ENCODE results near the gene CGGBP1. TPM values are rescaled to one million over a fixed set of nuclear protein-coding genes. Genes with fewer than 3 reads are reported as not detected.

The CGGBP1 gene, protein sequence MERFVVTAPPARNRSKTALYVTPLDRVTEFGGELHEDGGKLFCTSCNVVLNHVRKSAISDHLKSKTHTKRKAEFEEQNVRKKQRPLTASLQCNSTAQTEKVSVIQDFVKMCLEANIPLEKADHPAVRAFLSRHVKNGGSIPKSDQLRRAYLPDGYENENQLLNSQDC
- total RNA-seq: 130 TPM

DNA sequence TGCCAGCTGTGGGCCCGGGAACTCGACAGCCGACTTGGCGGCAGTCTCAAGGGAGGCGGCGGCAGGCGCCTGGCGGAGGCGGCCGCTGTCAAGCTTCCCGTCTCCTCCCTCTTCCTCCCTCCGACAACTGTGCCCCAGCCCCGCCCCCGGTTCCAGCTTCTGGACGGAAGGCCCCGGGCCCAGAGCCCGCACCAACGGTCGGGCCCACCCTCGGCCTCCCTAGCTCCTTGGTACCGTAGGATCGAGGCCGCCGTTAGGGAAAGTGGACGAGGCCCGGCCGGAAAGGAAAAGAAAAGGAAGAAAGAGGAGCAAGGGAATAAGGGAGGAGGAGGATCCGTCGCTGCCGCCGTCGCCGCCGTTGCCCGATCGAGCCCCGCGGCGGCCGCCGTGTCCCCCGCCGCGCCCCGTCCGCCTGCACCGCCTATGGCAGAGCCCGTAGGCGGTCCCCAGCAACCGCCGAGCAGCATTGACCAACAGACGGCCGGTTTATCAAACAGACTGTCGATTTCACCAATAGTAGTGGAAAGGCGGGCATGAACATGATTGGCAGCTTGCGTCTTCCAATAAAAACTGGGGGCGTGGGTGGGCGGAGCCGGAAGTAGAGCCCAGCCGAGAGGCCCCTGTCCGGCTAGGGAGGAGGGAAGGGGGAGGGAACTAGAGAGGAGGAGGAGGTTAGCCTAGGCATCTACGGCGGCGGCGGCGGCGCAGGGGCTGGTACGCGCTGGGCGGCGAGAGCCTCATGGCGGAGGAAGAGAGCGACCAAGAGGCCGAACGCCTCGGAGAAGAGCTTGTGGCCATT, at the start of gene CGGBP1, which contains the start of gene ZNF654:
Gene CGGBP1, minus strand, starts transcription at position 425 of the 799 bp plus-strand sequence. CDS start 3,029 bp downstream, outside the sequence.
Gene ZNF654, plus strand, starts transcription at position 675 of the 799 bp plus-strand sequence. Its CDS starts 65 bp downstream, at position 740.
- peak; percentile 62 for FAIRE-seq
- peak; percentile 92 for DNase-seq (ENCODE audit: low spot score in 2 of 2)

- no peak for DNase-seq (ENCODE audit: low spot score in 2 of 2)
- FAIRE-seq: no peak
Observed at GRCh38 chr3:88105325-88105724, 46.5 kb upstream of the CGGBP1 start.

DNA sequence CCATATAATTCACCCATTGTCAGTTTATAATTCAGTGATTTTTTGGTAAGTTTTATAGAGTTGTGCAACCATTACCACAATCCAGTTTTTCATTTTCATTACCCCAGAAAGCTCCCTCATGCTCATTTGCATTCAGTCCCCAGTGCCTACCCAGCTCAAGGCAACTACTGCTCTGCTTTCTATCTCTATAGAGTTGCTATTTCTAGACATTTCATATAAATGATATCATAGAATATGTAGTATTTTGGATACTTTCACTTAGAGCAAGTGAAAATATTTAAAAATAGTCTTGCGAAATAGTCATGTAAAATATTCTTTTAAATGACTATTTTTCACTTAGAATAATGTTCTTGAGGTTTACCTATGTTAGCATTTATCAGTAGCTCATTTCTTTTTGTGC, 42.3 kb upstream of the CGGBP1 start:
- no peak for FAIRE-seq
- DNase-seq (ENCODE audit: low spot score in 2 of 2): no peak

GRCh38 chr3:88093266-88093665, 34.5 kb upstream of the CGGBP1 start:
- FAIRE-seq: no peak
- no peak for DNase-seq (ENCODE audit: low spot score in 2 of 2)

DNA sequence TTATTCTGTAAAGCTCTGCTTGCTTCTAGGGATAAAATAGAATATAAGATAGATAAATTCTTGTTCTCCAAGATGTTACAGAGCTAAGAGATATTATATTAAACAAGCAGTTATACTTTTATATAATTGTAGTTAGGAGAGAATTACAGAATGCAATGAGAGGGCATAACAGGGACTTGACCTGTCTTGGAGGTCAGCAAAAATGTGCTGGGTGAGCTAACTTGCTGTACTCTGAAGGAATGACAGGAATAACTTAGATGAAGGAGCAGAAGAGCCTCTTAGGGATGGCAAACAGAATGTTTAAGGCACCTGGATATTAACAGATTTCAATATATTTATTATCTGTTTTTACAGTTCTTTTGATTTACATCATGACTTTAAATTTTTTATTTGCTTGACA, 33.5 kb upstream of the CGGBP1 start:
- DNase-seq (ENCODE audit: low spot score in 2 of 2) (no peak), FAIRE-seq (peak; percentile 43)

GRCh38 chr3:88090681-88091080, 31.9 kb upstream of the CGGBP1 start:
- FAIRE-seq: no peak
- DNase-seq (ENCODE audit: low spot score in 2 of 2): no peak

- no peak for FAIRE-seq
- no peak for DNase-seq (ENCODE audit: low spot score in 2 of 2)
Observed at GRCh38 chr3:88084097-88084501, 25.3 kb upstream of the CGGBP1 start.

DNA sequence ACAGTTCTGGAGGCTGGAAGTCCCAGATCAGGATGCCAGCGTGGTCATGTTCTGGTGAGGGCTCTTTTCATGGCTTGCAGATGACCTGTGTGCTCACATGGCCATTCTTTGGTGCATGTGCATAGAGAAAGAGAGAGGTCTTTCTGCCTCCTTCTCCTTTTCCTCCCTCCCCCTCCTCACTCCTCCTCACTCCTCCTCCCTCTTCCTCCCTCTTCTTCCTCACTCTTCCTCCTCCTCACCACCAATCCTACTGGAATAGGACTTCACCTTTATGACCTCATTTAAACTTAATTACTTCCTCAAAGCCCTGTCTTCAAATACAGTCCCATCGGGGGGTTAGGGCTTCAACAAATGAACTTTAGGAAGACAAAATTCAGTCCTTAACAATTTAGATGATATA, 24.0 kb upstream of the CGGBP1 start:
- DNase-seq (ENCODE audit: low spot score in 2 of 2) (no peak), FAIRE-seq (no peak)

DNA sequence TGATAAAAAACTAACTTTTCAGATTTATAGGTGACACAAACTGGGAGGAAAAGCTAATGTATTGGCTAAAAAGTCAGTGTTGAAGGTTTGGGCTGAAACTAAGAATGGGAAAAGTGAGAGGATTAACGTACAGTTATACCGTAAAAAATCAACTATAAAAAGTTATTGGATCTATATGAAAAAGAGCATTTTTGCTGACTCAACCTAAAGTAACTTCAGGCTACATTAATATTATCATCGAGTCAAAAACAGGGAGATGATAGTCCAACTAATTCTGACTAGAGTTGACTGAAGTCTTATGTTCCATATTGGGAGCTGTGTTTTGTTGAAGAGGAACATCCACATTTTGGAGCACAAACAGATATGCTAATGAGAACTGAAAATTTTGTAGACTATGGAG, 20.1 kb upstream of the CGGBP1 start:
- no peak for DNase-seq (ENCODE audit: low spot score in 2 of 2)
- no peak for FAIRE-seq

GRCh38 chr3:88076712-88077111, 17.9 kb upstream of the CGGBP1 start:
- FAIRE-seq: no peak
- no peak for DNase-seq (ENCODE audit: low spot score in 2 of 2)

- DNase-seq (ENCODE audit: low spot score in 2 of 2) (no peak), FAIRE-seq (no peak)
Observed at GRCh38 chr3:88075497-88075896, 16.7 kb upstream of the CGGBP1 start.

DNA sequence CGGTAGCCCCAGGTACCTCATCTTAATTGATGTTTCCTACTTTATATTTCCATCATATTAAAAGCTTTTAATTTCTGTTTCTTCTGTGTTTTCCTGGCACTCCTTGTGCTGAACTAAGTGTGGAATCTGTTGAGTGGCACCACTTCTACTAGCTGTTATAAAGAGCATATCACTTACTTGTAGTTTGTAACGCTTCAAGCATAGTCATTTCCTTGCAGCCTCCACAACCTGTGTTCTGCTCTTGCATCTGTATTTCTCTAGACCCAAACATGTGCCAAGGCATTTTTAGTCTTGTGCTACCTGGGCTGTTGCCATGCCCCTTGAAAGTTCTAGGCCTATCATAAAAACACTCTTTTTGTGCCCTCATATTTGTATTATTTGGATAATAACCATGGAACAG, 16.3 kb upstream of the CGGBP1 start:
- DNase-seq (ENCODE audit: low spot score in 2 of 2) (no peak), FAIRE-seq (no peak)

DNA sequence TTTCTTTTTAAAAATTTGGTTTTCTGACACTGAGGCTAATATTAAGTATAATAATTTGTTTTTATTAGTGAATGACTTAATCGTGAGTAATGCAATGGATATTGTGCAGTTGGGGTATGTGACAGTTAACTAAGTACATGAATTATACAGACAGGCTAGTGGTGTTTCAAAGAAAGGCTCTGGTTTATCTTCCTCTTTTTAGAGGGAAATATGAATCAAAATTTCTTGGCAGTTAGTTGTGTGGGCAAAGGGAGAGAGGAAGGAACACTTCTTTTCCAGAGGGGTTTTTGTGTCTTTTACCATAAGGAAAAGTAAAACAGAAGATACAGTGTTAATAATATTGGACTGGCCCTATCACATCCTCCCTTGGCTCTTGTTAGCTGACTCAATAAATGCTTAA, 2.9 kb upstream of the CGGBP1 start:
- DNase-seq (ENCODE audit: low spot score in 2 of 2) (no peak), FAIRE-seq (no peak)

- no peak for FAIRE-seq
- peak; percentile 10 to 16 for DNase-seq (ENCODE audit: low spot score in 2 of 2)
Observed at GRCh38 chr3:88059380-88060170, 770 bp upstream of the CGGBP1 start.

DNA sequence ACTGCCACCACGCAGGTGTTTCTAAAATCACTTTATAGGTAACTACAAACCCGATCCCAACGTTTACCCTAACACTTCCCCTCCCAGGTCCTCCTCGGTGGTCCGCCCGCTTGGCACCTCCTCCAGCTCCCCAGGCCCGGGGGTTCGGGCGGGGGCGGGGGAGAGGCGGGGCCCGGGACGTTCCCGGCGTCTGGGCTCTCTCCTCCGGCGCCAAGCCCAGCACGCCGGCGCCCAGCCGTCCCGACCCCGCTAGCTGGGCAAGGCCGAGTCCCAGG, 562 bp downstream of the CGGBP1 start:
- no peak for FAIRE-seq

DNA sequence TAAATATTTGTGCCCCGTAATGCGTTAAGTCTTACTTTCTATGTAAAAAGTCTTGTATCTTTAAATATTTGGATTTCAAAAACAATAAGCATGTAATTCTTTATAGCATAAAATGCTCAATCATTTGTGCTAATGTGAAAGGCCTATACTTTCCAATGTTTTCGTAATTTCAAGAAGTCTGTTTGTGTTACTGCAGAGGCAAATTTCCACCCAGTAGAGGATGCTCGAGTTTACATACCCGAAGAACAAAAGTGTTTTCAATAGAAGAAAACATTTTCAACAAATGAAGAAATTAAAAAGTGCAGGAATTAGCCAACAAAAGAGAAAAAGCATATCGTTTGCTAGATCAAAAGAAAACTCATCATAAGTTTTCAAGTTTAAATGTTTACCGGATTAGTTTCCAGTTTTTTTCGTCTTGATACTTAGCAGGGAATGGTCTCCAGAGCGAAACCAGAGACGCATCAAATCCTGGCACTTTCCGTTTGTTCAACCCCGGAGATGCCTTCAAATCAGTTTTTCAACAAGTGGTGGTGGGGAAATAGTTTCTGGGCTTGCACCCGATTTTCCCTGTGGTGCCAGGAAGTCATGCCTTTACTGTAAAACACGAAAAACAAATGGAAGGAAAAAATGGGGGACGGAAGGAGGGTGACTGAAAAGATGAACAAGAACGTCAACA, 1.0 kb downstream of the CGGBP1 start:
- no peak for FAIRE-seq
- DNase-seq (ENCODE audit: low spot score in 2 of 2): no peak

More for the DNA sequence above, 562 bp downstream of the CGGBP1 start:
- DNase-seq (ENCODE audit: low spot score in 2 of 2): no peak

DNA sequence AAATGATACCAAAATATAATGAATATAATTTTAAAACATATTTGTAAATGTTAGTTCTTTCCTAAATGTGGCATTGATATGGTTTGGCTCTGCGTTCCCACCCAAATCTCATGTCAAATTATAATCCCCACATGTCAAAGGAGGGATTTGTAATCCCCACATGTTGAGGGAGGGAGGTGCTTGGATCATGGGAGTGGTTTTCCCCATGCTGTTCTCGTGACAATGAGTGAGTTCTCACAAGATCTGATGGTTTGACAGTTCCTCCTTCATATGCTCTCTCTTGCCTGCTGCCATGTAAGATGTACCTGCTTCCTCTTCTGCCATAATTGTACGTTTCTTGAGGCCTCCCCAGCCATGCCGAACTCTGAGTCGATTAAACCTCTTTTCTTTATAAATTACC, 12.0 kb downstream of the CGGBP1 start:
- FAIRE-seq (no peak), DNase-seq (ENCODE audit: low spot score in 2 of 2) (no peak)

GRCh38 chr3:88044411-88044810, 14.4 kb downstream of the CGGBP1 start:
- FAIRE-seq (no peak), DNase-seq (ENCODE audit: low spot score in 2 of 2) (no peak)

DNA sequence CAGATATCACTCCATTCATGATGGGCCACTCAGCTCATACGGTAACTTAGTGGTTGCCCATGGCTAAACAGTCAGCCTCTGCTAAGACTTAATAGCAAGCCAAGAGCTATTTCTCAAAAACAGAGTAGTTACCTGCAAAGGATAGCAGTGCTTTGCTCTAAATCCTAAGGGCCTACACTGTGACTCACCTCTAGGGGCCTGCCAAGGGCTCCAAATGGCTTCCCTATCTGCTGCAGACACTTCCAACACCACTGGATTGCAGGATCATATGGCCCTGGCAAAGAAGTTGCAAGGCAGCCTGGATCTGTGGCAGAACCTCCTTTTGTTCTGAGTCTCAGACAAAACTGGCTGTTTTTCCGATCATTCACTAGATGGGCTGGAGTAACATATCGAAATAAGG, 17.8 kb downstream of the CGGBP1 start:
- no peak for FAIRE-seq
- DNase-seq (ENCODE audit: low spot score in 2 of 2): no peak

- no peak for DNase-seq (ENCODE audit: low spot score in 2 of 2)
Observed at GRCh38 chr3:88040529-88040928, 18.3 kb downstream of the CGGBP1 start.

GRCh38 chr3:88038566-88038965, 20.2 kb downstream of the CGGBP1 start:
- DNase-seq (ENCODE audit: low spot score in 2 of 2) (no peak), FAIRE-seq (no peak)

More at GRCh38 chr3:88040529-88040928, 18.3 kb downstream of the CGGBP1 start:
- FAIRE-seq: no peak

Data from frontal cortex (tissue), 4 donors.